Measurements from ENCODE around the gene UBAP1L.

Gene UBAP1L

DNA sequence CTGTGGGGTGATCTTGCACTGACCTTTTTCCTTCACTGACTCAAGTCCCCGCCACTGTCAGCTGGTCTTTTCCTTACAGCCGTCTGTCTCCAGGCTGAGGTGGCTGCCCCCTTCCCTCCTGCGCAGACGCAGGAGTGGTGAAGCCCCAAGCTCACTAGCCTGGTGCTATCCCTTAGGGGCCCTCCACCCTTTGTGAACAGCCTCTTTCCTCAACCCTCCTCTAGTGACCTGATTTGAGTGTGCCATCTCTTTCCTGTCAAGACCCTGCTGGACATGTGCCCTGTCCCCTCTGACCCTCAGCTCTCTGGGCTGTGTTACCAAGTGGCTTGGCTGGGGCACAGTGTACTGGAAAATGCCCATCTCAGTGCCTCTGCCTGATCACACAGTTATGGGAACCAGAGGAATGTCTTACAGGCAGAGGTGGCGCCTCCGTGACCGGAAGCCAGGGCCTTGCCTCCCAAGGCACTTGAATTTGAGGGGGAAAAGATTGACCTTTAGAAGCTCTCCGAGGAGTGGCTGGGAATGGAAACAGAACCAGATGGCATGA is 29.7 kb downstream of the UBAP1L start:
- H3K9ac ChIP-seq: 0 out of 2 replicates have a peak overlapping the region, but pooled peaks have one; percentile 1
- H3K27me3 ChIP-seq: no peaks in the 10 kb centered on the region
- no peaks in the 10 kb centered on the region for H4K20me1 ChIP-seq
- H3K4me2 ChIP-seq: peak overlapping the region; percentile 48
- H3K4me3 ChIP-seq: no peak overlapping the region
- no peaks in the 10 kb centered on the region for H3K36me3 ChIP-seq
- no peak for TF ChIP-seq Cebpa-rat (IDR thresholded peaks at IDR 0.05)
- peak overlapping the region; percentile 32; the same call in 1 of the 2 replicates for H3K27ac ChIP-seq
- H3K9me3 ChIP-seq: no peaks in the 10 kb centered on the region
- H3K4me1 ChIP-seq: peaks cover 34% of the 10 kb centered on the region

DNA sequence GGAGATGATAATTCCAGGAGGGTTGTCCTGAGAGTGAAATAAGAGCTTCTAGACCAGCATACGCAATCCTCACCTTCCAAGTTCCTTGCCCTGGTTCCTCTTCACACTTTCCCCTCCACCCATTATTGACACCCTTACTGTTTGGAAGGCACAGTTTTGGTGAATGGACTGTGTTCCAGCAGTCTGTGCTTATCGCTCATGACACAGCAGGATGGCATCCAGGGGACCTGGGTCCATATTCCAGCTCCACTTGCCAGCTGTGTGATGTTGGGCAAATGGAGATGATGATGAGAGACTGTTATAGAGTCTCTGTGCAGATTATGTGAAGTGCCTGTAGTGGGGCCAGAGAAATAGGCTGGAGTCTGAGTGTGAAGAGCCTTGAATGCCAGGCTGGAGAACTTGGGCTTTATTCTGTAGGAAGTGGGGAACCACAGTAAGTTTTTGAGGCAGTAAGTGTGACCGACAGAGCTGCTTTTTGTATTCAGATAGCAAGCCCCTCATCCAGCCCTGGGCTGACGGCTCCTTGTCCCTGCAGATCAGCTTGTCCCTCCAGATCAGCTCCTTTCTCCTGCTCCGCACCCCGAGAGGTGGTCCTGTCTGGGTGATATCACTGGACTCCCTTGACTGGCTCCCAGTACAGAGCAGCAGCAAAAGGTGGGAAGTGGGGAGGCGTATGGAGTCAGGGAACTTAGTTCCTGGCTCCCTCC is 30.3 kb downstream of the UBAP1L start:
- peak overlapping the region; percentile 48 for H3K4me2 ChIP-seq
- no peaks in the 10 kb centered on the region for H3K27me3 ChIP-seq
- H3K9ac ChIP-seq: peak overlapping the region; percentile 1; the same call in 1 of the 2 replicates
- no peak overlapping the region for H3K4me3 ChIP-seq
- no peaks in the 10 kb centered on the region for H3K36me3 ChIP-seq
- peaks cover 34% of the 10 kb centered on the region for H3K4me1 ChIP-seq
- no peak for TF ChIP-seq Cebpa-rat (IDR thresholded peaks at IDR 0.05)
- peak overlapping the region; percentile 32; the same call in 1 of the 2 replicates for H3K27ac ChIP-seq
- no peaks in the 10 kb centered on the region for H3K9me3 ChIP-seq
- H4K20me1 ChIP-seq: no peaks in the 10 kb centered on the region

DNA sequence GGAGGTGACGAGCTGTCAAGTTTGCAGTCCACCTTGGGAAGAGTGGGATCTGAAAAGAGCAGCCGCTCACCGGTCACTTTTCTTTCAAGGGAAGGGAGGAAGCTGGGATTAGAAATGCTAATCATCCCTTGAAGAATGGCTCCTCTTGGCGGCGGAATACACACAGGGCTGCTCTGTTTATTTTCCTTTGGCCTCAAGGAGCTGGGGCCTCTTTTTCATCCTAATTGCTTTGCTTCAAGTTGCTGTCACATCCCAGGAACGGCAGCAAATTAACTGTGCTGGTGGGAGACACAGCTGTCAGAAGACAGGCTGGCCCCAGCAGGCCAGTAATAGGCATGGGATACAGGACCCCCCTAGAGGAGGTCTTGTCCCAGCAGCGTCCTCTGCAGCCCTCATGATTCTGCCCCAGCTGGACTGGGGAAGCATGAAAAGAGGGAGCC is 31.7 kb downstream of the UBAP1L start:
- H3K36me3 ChIP-seq: no peaks in the 10 kb centered on the region
- H3K27me3 ChIP-seq: no peaks in the 10 kb centered on the region
- no peaks in the 10 kb centered on the region for H3K9me3 ChIP-seq
- no peak overlapping the region for H3K4me2 ChIP-seq
- no peak overlapping the region for H3K9ac ChIP-seq
- H4K20me1 ChIP-seq: no peaks in the 10 kb centered on the region
- peaks cover 40% of the 10 kb centered on the region for H3K4me1 ChIP-seq
- no peak for TF ChIP-seq Cebpa-rat (IDR thresholded peaks at IDR 0.05)
- no peak overlapping the region for H3K27ac ChIP-seq
- H3K4me3 ChIP-seq: no peak overlapping the region

DNA sequence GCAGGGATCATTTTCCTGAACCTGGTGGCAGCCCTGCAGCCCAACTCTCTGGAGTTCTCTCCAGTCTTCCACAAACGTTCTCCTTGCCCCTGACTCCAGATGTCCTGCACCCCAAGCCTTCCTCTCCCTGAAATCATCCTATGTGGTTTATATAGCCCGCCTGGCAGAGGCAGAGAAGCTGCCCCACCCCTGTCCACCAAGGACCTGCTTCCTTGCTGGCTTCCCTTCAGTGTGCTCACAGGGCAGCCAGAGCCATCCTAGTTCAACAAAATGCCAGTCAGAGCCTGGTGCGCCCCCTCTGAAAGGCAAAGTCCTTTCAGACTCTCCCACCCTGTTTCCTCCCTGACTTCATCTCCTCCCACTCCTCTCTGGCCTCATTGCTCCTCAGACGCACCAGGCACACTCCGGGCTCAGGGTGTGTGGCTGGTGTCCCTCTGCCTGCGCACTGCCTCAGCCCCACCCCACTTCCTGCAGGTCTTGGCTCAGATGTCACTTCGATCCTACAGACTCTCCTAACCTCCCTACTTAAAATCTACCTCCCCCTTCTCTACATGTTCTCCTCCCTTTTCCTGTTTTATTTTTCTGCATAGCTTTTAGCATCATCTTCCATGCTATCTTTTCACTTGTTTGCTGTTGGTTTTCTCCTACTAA is 32.6 kb downstream of the UBAP1L start:
- Histone ChIP-seq H3K27me3 (no peaks in the 10 kb centered on the region), H3K4me3 (no peak overlapping the region)

DNA sequence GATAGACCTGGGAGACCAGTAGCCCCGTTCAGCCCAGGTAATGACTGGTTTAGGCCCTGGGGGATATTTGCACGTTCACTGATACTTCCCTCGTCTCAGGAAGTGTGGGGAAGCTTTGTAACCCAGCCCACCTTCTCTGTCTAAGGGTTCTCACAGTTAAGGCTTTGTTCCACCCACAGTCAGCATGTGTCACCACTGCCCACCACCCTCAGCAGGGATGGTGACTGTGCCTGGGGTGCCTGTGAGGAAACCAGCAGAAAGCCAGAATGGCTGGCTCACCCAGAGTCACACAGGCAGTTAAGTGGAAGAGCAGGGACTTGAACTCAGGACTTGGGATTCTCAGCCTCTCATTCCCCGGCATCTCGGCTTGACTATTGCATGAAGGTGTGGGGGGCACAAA is 33.2 kb downstream of the UBAP1L start:
- H3K27me3 ChIP-seq: no peaks in the 10 kb centered on the region
- peak overlapping the region; percentile 56; the same call in 1 of the 2 replicates for H3K4me2 ChIP-seq
- TF ChIP-seq Cebpa-rat (IDR thresholded peaks at IDR 0.05): no peak
- H3K9me3 ChIP-seq: no peaks in the 10 kb centered on the region
- H4K20me1 ChIP-seq: no peaks in the 10 kb centered on the region
- H3K36me3 ChIP-seq: no peaks in the 10 kb centered on the region
- H3K4me3 ChIP-seq: no peak overlapping the region
- no peak overlapping the region; the same call in 1 of the 2 replicates for H3K27ac ChIP-seq
- peaks cover 56% of the 10 kb centered on the region for H3K4me1 ChIP-seq
- peak overlapping the region; percentile 9; the same call in 1 of the 2 replicates for H3K9ac ChIP-seq

More for the DNA sequence above, 32.6 kb downstream of the UBAP1L start:
- H3K36me3 ChIP-seq: no peaks in the 10 kb centered on the region
- H3K9ac ChIP-seq: peak overlapping the region; percentile 9; the same call in 1 of the 2 replicates
- H3K4me1 ChIP-seq: peaks cover 49% of the 10 kb centered on the region
- peak overlapping the region; percentile 0; the same call in 1 of the 2 replicates for H3K27ac ChIP-seq
- H3K4me2 ChIP-seq: peak overlapping the region; percentile 56
- no peaks in the 10 kb centered on the region for H4K20me1 ChIP-seq
- TF ChIP-seq Cebpa-rat (IDR thresholded peaks at IDR 0.05): no peak
- no peaks in the 10 kb centered on the region for H3K9me3 ChIP-seq

DNA sequence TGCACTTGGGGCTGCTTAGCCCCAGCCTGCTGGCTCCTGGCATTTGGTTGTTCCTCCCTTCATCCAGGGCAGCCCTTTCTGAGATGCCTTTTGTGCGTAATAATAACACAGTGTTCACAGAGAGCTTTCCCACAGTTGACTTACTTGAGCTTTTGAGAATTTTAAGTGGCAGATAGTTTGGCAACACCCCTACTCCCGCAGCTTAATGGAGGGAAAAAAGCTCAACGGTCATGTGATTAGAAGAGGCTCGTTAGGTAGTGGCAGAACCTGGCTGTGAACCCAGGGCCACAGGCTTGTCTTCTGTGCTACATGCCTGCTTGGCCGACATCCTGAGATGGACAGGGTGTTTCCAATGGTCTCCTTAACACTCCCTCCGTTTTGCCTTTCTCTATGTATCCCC is 33.7 kb downstream of the UBAP1L start:
- Histone ChIP-seq H4K20me1 (no peaks in the 10 kb centered on the region), H3K27ac (no peak overlapping the region), H3K9ac (0 out of 2 replicates have a peak overlapping the region, but pooled peaks have one; percentile 9), H3K36me3 (no peaks in the 10 kb centered on the region), H3K4me1 (peaks cover 61% of the 10 kb centered on the region), H3K4me3 (no peak overlapping the region), H3K27me3 (no peaks in the 10 kb centered on the region), H3K9me3 (no peaks in the 10 kb centered on the region), H3K4me2 (peak overlapping the region; percentile 56; the same call in 1 of the 2 replicates)
- TF ChIP-seq Cebpa-rat (IDR thresholded peaks at IDR 0.05): no peak

DNA sequence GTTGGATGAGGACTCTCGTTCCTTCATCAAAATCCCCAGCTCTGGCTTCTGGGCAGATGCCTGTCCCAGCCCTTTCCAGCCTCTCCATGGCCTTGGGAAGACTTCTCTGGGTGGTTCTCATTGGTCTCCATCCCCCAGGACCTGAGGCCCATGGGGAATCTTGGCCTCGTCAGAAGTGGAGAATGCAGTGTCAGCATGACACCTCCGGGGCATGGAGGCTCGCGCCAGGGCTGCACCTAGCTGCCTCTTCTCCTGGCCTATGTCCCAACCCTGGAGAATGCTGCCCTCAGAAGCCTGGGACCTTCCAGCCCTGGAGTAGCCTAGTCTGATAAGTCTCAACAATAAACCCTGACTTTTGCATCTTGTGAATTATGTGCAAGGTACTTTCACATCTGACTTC is 35.4 kb downstream of the UBAP1L start:
- Histone ChIP-seq H3K4me3 (no peak overlapping the region), H4K20me1 (no peaks in the 10 kb centered on the region), H3K9ac (no peak overlapping the region), H3K36me3 (no peaks in the 10 kb centered on the region), H3K27me3 (no peaks in the 10 kb centered on the region), H3K4me2 (0 out of 2 replicates have a peak overlapping the region, but pooled peaks have one; percentile 1), H3K27ac (no peak overlapping the region), H3K9me3 (0 out of 2 replicates have a peak, but pooled peaks cover 3% of the 10 kb centered on the region), H3K4me1 (peaks cover 57% of the 10 kb centered on the region)
- no peak for TF ChIP-seq Cebpa-rat (IDR thresholded peaks at IDR 0.05)

DNA sequence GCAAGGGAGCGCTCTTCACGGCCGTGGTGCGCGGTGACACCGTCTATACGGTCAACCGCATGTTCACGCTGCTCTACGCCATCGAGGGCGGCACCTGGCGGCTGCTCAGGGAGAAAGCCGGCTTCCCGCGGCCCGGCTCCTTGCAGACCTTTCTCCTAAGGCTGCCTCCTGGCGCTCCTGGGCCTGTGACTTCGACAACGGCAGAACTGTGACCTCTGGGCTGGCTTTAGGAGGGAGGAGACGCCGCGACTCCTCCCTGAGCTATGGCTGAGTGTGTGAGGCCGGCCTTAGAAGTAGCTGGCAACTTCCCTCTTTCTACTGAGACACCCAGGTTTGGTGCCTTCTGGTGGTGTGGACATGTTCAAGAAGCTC is 37.0 kb downstream of the UBAP1L start:
- Histone ChIP-seq H3K9me3 (peaks cover 10% of the 10 kb centered on the region), H3K4me3 (no peak overlapping the region), H3K9ac (no peak overlapping the region), H3K36me3 (no peaks in the 10 kb centered on the region), H3K27ac (peak overlapping the region; percentile 89; the same call in 1 of the 2 replicates), H3K27me3 (no peaks in the 10 kb centered on the region), H3K4me1 (peaks cover 53% of the 10 kb centered on the region), H4K20me1 (no peaks in the 10 kb centered on the region), H3K4me2 (peak overlapping the region; percentile 96)
- no peak for TF ChIP-seq Cebpa-rat (IDR thresholded peaks at IDR 0.05)

DNA sequence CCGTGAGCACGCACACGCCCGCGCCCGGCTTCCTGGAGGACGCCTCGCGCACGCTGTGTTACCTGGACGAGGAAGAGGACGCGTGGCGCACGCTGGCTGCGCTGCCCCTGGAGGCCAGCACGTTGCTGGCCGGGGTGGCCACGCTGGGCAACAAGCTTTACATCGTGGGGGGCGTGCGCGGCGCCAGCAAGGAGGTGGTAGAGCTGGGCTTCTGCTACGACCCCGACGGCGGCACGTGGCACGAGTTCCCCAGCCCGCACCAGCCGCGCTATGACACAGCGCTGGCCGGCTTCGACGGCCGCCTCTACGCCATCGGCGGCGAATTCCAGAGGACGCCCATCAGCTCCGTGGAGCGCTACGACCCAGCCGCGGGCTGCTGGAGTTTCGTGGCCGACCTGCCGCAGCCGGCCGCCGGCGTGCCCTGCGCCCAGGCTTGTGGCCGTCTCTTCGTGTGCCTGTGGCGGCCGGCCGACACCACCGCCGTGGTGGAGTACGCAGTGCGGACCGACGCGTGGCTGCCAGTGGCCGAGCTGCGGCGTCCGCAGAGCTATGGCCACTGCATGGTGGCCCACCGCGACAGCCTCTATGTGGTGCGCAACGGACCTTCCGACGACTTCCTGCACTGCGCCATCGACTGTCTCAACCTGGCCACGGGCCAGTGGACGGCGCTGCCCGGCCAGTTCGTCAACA is 37.6 kb downstream of the UBAP1L start:
- peak overlapping the region; percentile 77; the same call in 1 of the 2 replicates for H3K9ac ChIP-seq
- H3K4me1 ChIP-seq: peaks cover 53% of the 10 kb centered on the region
- no peak for TF ChIP-seq Cebpa-rat (IDR thresholded peaks at IDR 0.05)
- H3K27ac ChIP-seq: peak overlapping the region; percentile 89
- no peaks in the 10 kb centered on the region for H3K36me3 ChIP-seq
- H3K27me3 ChIP-seq: no peaks in the 10 kb centered on the region
- H3K4me3 ChIP-seq: peak overlapping the region; percentile 50; the same call in 1 of the 2 replicates
- H4K20me1 ChIP-seq: no peaks in the 10 kb centered on the region
- peaks cover 16% of the 10 kb centered on the region for H3K9me3 ChIP-seq
- peak overlapping the region; percentile 96 for H3K4me2 ChIP-seq
